HG03432 (cell line): ENCODE measurements around the gene NFIX.

ENCODE experiments used
- ATAC-seq: cut with Tn5 transposase; IDR thresholded peaks from one replicate; pipeline ENCODE4 v1.9.1; 2021; ENCODE audit warnings: mild to moderate bottlenecking, moderate library complexity; ENCODE audit not compliant: unreplicated experiment

The NFIX gene

DNA sequence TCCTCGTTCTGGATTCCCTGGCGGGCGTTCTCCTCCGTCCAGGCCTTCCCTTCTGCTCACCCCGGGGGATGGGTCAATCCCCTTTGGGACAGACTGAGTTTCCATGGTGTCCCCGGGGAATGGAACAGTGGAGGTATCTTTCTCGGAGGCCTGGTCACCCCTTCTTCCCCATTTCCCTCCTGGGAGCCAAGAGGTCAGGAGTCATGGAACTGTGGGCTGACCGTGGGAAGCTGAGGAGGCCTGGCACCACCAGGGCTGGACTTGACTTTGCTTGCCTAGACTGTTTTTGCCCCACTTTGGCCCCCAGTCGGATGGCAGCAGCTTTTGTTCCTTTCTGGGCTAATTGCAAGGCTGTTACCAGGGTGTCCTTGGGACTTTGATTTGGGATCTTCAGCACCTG, 124.8 kb downstream of the NFIX start:
- ATAC-seq: no peak

DNA sequence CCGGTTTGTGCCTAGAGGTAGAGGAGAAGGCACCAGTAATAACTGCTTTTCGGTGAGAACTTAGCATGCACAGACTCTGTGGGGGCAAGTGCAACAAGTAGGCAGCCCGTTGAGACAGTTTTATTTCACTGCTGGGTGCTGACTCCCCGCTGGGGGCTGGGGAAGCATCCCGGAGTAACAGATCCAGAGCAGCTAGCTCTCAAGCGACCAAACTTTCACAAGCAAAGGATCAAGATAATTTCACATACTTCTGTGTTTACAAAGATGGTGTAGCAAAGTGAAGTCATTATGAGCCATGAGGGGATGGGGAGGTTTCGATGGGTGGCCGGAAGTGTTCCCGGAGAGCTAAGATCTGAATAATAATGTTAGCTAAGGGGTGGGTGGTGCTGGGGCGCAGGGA, 125.5 kb downstream of the NFIX start:
- no peak for ATAC-seq

DNA sequence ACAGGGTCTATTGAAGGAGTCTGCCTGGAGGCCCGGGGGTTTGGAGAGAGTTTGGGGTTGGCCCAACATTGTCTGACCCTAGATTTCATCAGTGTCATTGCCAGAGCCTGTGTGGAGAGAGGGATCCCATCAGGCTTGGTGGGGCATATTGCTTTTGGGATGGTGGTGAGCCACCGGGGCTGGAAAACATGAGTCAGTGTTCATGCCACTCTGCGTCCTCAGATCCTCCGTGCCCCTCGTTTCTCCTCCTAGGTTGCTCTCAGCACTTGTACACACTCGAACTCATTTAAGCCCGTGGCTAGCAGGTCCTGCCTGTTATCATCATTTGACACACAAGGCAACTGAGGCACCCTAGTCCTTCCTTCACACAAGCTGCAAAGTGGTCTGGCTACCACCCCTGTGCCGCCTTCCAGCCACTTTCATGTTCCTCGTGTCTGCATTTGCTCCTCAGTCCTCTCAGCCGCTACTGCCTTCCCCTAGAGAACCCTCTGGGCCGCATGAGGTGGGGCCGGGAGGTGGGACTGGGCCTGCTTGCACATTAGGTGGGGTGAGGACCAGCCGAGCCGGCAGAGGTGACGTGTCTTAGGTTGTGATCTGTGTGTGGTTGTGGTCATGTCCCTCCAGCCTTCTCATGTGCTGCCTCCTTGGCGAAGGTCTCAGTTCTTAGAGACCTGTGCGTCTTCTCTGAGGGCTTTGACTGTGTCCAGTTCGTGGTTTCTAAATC, 126.4 kb downstream of the NFIX start:
- no peak for ATAC-seq

DNA sequence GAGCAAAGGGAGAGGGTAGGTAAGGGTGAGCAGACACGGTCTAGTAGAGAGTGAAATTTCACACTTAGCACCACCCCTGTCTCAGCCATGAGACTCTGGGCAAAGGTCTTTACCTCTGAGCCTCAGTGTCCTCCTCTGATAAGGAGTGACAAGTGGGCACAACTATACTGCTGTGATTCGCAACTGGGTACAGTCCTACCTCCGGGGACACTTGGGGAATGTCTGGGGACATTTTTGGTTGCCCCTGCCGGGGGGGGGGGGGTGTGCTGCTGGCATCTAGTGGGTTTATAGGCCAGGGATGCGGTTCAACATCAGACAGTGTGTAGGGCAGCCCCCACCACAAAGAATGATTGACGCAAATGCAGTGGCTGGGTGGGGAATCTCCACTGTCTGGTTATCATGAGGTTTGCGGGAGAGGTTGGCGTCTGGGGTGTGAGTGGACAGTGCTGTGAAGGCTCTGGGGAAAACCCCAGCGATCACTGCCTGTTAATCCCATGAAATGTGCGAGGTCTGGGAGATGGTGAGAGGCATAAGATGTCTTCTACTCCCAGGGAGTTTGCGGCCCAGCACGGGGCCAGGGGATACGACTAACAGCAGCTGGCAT, 127.1 kb downstream of the NFIX start:
- ATAC-seq: no peak

DNA sequence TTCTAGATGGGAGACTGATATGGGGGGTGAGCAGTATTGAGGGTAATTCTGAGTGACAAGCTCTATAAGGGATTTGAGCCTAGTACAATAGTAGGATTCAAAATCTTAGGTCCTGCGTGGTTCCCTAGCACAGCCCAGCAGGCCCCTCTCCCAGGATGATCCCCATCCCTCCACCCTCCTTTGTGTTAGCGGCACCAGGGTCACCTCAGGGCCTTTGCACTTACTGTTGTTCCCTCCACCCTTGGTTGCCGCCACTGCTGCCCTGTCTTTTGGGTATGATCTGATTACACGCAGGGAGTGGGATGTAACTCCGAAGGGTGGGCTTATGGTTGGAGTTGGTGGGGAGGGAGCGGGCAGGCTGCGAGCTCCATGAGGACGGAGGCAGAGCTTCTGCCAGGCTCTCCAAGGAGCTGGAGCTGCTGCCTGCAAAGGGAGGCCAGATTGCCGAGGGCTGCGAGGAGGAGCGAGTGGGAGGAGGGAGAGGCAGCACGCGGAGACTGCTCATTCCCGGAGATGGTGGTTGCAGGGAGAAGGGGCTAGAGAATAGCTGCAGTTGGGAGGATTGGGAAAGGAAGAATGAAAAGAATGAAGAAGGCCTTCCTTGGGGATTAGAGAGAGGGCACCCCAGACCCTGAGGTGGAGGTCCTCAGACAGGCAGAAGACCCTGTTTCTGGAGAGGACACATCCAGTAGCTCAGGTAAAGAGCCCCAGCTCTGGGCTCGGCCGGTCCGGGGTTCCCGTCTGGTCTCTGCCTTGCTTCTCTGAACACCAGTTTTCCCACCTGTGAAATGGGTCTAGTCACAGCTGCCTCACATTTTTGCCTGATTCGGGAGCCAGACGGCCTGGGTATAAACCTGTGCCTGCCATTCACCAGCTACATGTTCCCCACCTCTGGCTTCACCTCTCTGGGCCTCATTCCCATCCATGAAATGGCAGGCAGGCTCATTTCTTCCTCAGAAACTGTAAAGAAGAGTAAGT, 128.0 kb downstream of the NFIX start:
- no peak for ATAC-seq

DNA sequence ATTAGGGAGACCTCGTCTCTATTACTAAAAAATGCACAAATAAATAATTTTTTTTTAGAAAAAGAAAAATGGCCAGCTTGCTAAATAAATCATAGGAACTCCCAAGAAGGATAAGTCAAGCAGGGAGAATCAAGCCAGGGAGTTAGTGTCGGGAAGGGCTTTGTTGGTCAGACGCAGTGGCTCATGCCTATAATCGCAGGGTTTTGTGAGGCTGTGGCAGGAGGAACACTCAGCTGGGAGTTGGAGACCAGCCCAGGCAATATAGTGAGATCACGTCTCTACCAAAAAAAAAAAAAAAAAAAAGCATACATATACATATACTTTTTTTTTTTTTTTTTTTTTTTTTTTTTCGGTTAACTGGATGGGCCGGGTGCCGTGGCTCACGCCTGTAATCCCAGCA, 131.8 kb downstream of the NFIX start:
- ATAC-seq: no peak

DNA sequence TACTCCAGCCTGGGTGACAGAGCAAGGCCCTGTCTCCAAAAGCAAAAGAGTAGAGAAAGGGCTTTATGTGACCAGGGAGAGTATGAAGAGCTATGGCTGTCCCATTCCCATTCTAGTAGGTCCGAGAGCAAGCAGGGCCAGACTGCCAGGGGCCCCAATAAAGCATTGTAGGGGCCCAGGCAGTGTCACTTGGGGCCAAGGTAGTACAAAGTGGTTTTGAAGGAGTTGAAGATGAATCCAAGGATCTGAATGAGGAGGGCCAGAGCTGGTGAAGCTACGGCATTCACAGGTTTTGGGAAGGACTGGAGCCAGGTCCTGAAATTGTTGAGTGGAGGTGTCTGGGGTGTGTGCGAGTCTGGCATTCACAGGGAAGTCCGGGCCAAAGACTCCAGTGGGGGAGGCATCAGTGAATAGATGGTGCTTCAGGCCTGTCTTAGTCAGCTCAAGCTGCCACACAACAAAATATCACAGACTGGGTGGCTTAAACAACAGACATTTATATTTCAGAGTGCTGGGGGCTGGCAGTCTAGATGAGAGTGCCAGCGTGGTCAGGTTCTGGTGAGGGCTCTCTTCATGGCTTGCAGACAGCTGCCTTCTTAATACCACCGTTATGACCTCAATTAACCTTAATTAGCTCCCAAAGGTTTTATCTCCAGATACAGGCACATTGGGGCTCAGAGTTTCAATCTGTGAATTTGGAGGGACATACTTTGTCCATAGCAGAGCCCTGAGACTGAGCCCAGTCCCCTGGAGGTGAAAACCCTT, 132.7 kb downstream of the NFIX start:
- no peak for ATAC-seq

DNA sequence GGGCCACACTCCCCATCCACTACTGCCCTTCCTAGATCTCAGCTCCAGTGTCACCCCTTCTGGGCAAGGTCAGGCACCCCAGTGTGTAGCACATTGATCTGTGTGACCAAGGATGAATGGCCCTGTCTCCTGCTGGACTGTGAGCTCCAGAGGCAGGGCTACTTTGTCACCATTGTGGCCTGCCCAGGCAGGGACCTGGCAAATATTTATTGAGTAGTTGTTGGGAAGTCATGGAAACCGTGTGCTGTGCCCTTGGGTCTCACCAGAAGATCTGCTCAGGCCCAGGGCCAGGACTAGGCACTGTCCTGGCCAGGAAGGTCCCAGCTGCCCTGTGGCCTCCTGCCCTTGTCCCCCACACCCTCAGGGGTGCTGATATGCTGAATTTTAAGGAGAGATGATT, 133.3 kb downstream of the NFIX start:
- ATAC-seq: no peak

DNA sequence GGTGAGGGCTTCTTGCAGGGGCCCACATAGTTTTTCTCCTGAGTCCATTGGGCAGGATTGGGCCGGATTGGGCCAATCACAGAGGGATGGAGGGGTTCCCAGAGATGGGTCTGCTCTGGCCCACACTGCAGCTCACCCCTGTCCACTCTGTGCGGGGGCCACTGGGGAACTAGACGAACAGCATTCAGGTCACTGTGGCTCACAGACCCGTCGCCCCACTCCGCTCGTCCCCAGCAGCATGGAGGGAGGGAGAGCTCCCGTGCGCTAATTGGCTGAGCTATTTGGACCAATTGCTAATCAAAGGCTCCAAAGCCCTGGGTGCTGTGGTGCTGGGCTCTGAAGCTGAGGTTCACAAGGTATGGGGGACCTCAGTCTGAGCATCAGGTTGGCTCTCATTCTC, 134.1 kb downstream of the NFIX start:
- ATAC-seq: no peak

DNA sequence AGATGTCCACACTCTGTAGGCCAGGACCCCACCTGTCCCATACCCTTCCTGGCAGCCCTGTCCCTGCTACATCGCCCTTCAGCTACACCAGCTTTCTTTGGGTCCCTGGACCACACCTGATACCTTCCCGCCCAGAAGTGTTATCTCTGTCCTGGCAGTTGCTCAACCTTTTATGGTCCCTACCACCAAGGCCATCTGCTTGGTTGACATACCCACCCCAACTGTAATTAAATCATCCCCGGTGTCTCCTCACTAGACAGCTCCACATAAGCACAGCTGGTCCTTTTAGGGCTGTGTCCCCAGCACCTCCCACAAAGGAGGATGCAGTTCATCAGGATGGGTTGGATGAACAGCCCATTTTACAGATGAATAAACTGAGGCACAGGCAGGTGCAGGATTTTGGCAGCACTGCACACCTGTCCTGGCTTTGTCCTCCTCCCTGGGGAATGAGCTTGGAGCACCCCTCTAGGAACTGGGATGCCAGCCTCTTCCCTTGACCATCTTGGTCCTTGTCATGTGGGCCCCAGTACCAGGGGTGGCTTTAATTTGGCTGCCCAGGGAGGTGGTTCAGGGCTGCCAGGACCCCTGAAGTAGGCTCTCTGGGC, 135.7 kb downstream of the NFIX start:
- ATAC-seq: no peak

DNA sequence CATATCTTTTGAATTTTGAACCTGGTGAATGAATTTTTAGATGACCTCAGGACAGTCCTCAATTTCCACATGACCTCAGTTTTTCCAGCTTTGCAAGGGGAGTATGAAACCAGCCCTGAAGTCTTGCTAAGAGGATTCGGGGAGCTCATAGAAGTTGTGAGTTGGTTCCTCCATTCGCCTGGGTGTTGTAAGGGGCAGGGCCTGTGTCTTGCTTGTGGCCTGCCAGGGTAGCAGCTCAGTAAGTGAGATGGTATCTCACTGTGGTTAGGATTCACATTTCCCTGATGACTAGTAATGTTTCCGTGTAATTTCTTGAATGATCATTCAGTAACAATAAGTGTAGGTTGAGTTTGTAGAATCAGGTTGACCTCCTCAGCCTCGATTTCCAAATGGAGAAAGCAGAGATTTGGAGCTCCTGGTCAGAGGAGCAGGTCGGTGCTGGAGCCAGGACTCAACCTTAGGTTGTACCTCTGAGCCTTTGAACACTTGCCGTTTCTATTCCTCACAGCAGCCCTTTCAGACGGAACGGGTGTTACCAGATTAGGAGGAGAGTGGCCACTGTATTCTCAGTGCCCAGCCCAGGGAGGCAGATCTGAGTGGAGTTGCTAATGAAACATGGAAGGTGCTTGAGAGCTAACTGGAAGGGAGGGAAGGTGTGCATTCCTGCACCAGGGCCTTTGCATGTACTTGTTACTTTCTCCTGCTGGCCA, 137.4 kb downstream of the NFIX start:
- no peak for ATAC-seq

DNA sequence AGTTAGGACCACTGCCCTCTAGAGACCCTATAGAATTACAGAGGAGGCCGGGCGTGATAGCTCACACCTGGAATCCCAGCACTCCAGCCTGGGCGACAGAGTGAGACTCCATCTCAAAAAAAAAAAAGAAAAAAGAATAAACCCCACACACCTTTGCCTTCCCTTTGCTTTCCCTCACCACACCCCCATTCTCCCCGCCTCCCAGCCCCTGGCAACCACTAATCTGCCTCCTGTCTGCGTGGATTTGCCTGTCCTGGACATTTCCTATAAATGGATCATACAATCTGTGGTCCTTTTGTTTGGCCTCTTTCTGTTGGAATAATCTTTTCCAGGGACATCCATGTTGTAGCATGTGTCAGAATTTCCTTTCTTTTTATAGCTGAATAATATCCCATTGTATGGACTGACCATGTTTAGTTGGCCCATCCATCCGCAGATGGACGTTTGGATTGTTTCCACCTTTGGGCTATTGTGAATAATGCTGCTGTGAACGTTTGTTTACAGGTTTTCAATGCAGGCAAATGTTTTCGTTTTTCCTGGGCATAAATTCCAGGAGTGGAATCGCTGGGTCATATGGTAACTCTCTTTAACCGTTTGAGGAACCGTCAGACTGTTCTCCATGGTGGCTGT, 138.1 kb downstream of the NFIX start:
- no peak for ATAC-seq

DNA sequence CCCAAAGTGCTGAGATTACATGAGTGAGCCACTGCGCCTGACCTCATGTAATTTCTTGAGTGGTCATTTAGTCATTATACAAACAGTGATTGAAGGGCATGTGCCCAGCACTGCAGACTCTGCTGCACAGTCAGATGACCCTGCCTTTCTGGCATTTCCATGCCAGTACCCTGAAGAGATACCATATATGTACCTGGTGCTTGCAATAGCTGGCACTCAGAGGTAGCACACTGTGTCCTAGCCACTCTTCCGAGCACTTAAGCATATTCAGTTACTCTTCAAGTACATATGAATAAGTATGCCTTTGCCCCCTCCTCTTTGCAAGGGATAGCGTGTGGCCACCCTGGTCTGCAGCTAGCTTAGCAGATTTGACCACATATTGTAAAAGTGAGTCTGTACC, 139.4 kb downstream of the NFIX start:
- no peak for ATAC-seq

DNA sequence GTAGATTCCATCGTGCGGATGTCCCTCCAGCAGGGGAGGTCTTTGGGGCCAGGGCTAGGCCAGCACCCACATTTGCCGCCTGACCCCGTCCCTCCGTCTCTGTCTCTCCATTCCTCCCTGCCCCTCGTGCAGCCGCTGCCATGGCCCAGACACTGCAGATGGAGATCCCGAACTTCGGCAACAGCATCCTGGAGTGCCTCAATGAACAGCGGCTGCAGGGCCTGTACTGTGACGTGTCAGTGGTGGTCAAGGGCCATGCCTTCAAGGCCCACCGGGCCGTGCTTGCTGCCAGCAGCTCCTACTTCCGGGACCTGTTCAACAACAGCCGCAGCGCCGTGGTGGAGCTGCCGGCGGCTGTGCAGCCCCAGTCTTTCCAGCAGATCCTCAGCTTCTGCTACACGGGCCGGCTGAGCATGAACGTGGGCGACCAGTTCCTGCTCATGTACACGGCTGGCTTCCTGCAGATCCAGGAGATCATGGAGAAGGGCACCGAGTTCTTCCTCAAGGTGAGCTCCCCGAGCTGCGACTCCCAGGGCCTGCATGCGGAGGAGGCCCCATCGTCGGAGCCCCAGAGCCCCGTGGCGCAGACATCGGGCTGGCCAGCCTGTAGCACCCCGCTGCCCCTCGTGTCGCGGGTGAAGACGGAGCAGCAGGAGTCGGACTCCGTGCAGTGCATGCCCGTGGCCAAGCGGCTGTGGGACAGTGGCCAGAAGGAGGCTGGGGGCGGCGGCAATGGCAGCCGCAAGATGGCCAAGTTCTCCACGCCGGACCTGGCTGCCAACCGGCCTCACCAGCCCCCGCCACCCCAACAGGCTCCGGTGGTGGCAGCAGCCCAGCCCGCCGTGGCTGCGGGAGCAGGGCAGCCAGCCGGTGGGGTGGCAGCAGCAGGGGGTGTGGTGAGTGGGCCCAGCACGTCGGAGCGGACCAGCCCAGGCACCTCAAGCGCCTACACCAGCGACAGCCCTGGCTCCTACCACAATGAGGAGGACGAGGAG, 140.1 kb downstream of the NFIX start:
- no peak for ATAC-seq

DNA sequence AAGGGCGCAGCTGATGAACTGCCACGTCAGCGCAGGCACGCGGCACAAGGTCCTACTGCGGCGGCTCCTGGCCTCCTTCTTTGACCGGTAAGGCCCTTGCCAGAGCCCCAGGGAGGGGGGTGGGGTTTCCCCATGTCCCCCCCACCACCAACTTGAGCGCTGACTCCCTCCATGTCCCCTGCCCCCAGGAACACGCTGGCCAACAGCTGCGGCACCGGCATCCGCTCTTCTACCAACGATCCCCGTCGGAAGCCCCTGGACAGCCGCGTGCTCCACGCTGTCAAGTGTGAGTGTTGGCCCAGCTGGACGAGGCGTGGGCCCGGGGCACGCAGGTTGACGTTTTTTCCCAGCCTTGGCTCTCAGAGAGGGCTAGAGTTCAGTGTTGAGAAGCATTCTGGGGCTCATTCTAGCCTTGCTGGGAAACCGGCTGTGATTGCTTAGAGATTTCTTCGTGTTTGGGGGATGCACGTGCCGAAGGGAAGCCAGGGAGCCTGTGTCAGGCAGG, 142.1 kb downstream of the NFIX start:
- no peak for ATAC-seq

DNA sequence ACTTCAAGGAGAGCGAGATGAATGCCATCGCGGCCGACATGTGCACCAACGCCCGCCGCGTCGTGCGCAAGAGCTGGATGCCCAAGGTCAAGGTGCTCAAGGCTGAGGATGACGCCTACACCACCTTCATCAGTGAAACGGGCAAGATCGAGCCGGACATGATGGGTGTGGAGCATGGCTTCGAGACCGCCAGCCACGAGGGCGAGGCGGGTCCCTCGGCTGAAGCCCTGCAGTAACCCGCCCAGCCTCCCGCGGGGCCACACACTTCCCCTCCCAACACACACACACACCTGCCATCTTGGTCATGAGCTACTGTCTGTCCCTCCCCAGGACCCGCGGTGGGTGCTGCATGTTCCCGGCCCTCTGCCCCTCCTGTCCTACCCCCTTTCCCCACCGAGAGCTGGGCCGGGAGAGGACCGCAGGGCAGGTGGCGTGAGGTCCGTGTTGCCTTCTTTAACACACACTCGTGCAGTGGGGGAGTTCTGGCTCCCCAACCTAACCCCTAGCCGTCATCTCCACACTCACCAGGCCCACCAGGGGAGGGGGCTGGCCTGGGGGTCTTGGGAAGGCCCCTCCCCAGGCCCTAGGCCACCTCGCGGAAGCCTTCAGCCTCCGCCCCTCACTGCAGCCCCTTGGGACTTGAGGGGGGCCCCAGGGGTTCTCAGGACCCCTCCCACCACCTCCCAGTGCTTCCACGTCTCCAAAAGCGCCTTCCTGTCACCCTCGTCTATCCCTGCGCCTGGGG, 143.1 kb downstream of the NFIX start:
- ATAC-seq: no peak

DNA sequence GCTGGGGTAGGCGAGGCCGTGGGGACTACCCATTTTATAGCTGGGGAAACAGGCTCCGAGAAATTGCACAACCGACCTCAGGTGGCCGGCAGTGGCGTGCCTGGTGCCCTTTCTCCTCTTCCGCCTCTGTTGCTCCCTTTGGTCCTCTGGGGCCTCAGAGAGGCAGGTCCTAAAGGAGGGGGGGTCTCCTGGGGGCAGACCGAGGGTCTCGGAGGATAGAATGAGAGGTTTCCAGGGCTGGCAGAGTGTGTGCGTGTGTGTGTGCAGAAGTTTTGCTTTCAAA, 143.6 kb downstream of the NFIX start:
- no peak for ATAC-seq
